K562 (cell line): ENCODE results near the gene CPPED1. TPM values are rescaled to one million over a fixed set of nuclear protein-coding genes. Genes with fewer than 3 reads are reported as not detected.

Source experiments
- ATAC-seq: fragments of 200-7000 bp; cut with Tn5 transposase; 3 replicates; pipeline ENCODE4 v1.9.1; 2020; ENCODE audit warnings: moderate library complexity
- BruUV-seq: library from RNA; stranded (reverse); fragments of 400-500 nt; replicated peaks from 2 replicates; lab custom pipeline; 2021; lab: Mats Ljungman, UMichigan
- CTCF ChIA-PET: fragments of 300-600 bp; formaldehyde crosslinking; extraction: SDS; loops from one replicate; lab custom pipeline; 2021; ENCODE audit warnings: low intra/inter-chr PET ratio; lab: Yijun Ruan, JAX
- POLR2A ChIA-PET: fragments of 300-600, 350-650 bp; sonication (Branson Sonifier 250); formaldehyde crosslinking; extraction: SDS; loops from one replicate; lab custom pipeline; 2021; ENCODE audit warnings: antibody characterized with exemption, inconsistent platforms; lab: Yijun Ruan, JAX
- DNase-seq, 4 experiments: peaks; one replicate each; pipeline versions ENCODE4 v3.0.0 to v3.0.0-alpha.2; 2011 to 2018; ENCODE audit warnings: low spot score in 3 of 4, mixed read lengths in 3 of 4; ENCODE audit errors: extremely low read depth in 1 of 4
- FAIRE-seq: peaks from 2 replicates; lab custom pipeline; 2011; peaks lifted over from hg19 to GRCh38; lab: Jason Lieb, UNC
- H2AFZ ChIP-seq: 2 replicates; pipeline ENCODE4 v1.6.0; 2011; ENCODE audit warnings: low read depth, low read length, control low read depth, inconsistent platforms
- H3K27ac ChIP-seq: fragments of 200-600 bp; 3 replicates; pipeline ENCODE4 v1.8.0; 2011; ENCODE audit warnings: low read depth, mild to moderate bottlenecking, control low read depth, inconsistent platforms, low read length, moderate library complexity, mixed read lengths; ENCODE audit errors: extremely low read depth
- H3K27me3 ChIP-seq, 2 experiments: fragments of 300-600 bp in 1 of 2; 2 replicates in 1 of 2; 3 replicates in 1 of 2; pipeline versions ENCODE4 v1.6.0 to v1.8.0; 2011; ENCODE audit warnings: inconsistent platforms in 2 of 2, low read length in 2 of 2, mild to moderate bottlenecking in 1 of 2, mixed read lengths in 1 of 2, moderate library complexity in 1 of 2; ENCODE audit not compliant: control insufficient read depth in 2 of 2, insufficient read depth in 2 of 2
- H3K36me3 ChIP-seq: fragments of 300-600 bp; 3 replicates; pipeline ENCODE4 v1.8.0; 2011; ENCODE audit warnings: mild to moderate bottlenecking, low read length, inconsistent platforms; ENCODE audit not compliant: control insufficient read depth, insufficient read depth
- H3K4me1 ChIP-seq, 2 experiments: fragments of 200-600 bp in 1 of 2; replicated peaks in 1 of 2; 2 replicates in 1 of 2; 3 replicates in 1 of 2; pipeline versions ENCODE4 v1.5.1 to v1.8.0; 2011; ENCODE audit warnings: inconsistent platforms in 2 of 2, low read length in 2 of 2, mild to moderate bottlenecking in 1 of 2, mixed read lengths in 1 of 2, moderate library complexity in 1 of 2; ENCODE audit not compliant: control insufficient read depth in 2 of 2, insufficient read depth in 2 of 2
- H3K4me2 ChIP-seq: 2 replicates; pipeline ENCODE4 v1.6.1; 2011; ENCODE audit warnings: low read length, control low read depth, inconsistent platforms, mixed read lengths; ENCODE audit not compliant: insufficient read depth
- H3K4me3 ChIP-seq: fragments of 200-600 bp; sonication (generic), shearing (Covaris generic); 2 replicates; pipeline ENCODE4 v1.5.1; 2016; ENCODE audit warnings: control low read depth, inconsistent platforms
- H3K79me2 ChIP-seq: fragments of 200-600 bp; 3 replicates; pipeline ENCODE4 v1.8.0; 2011; ENCODE audit warnings: low read length, inconsistent platforms; ENCODE audit not compliant: control insufficient read depth, insufficient read depth
- H3K9ac ChIP-seq, 2 experiments: 2 replicates each; pipeline versions ENCODE4 v1.6.0 to v1.6.1; 2011; ENCODE audit warnings: low read depth in 2 of 2, low read length in 2 of 2, control low read depth in 1 of 2, inconsistent platforms in 1 of 2, mild to moderate bottlenecking in 1 of 2, mixed read lengths in 1 of 2; ENCODE audit not compliant: insufficient read depth in 1 of 2
- H3K9me1 ChIP-seq: one replicate; pipeline ENCODE4 v1.6.0; 2011; ENCODE audit warnings: inconsistent platforms, mild to moderate bottlenecking, low read length, moderate library complexity; ENCODE audit not compliant: control insufficient read depth, insufficient read depth
- H3K9me3 ChIP-seq: replicated peaks from 2 replicates; pipeline ENCODE4 v1.5.1; 2011; ENCODE audit warnings: low read depth, low read length, inconsistent platforms; ENCODE audit not compliant: control insufficient read depth, insufficient read depth
- H4K20me1 ChIP-seq: replicated peaks from 2 replicates; pipeline ENCODE4 v1.6.1; 2011; ENCODE audit warnings: low read length, inconsistent platforms, mixed read lengths; ENCODE audit not compliant: control insufficient read depth, insufficient read depth
- BCLAF1 ChIP-seq, 2 experiments: fragments of 450-650 bp in 1 of 2; IDR thresholded peaks; 2 replicates each; pipeline ENCODE4 v1.6.1; 2011 to 2017; ENCODE audit warnings: low read depth in 2 of 2, antibody characterized with exemption in 1 of 2, borderline replicate concordance in 1 of 2, low read length in 1 of 2, mild to moderate bottlenecking in 1 of 2, mixed read lengths in 1 of 2; ENCODE audit not compliant: control insufficient read depth in 1 of 2
- BDP1 ChIP-seq: IDR thresholded peaks from 3 replicates; pipeline ENCODE4 v1.6.1; 2011; ENCODE audit not compliant: insufficient read length, insufficient read depth
- CLOCK ChIP-seq: fragments of 250-450 bp; sonication (Bioruptor Pico); IDR thresholded peaks from 2 replicates; pipeline ENCODE4 v1.4.0; 2020; ENCODE audit warnings: mild to moderate bottlenecking, moderate library complexity, borderline replicate concordance
- E2F1 ChIP-seq: sonication (generic); formaldehyde crosslinking; IDR thresholded peaks from 2 replicates; pipeline ENCODE4 v1.8.1; 2023; ENCODE audit warnings: mild to moderate bottlenecking, missing genetic modification reagents, moderate library complexity
- IRF2 ChIP-seq: sonication (generic); formaldehyde crosslinking; IDR thresholded peaks from 2 replicates; pipeline ENCODE4 v1.8.1; 2022; ENCODE audit warnings: mild to moderate bottlenecking, missing genetic modification reagents
- NR2F6 ChIP-seq: fragments of 450-650 bp; formaldehyde crosslinking; IDR thresholded peaks from 2 replicates; pipeline ENCODE4 v1.4.0; 2020; ENCODE audit warnings: mild to moderate bottlenecking
- PHF20 ChIP-seq: fragments of 450-650 bp; IDR thresholded peaks from 2 replicates; pipeline ENCODE4 v1.6.1; 2018; ENCODE audit not compliant: partially characterized antibody
- PURB ChIP-seq: sonication (generic); formaldehyde crosslinking; IDR thresholded peaks from 2 replicates; pipeline ENCODE4 v1.9.0; 2021; ENCODE audit warnings: low read depth, mild to moderate bottlenecking, missing genetic modification reagents
- RBM17 ChIP-seq: fragments of 200-400 bp; formaldehyde crosslinking; IDR thresholded peaks from 2 replicates; pipeline ENCODE4 v1.6.1; 2017; ENCODE audit warnings: low read depth, mild to moderate bottlenecking, low read length, borderline replicate concordance
- TGIF2 ChIP-seq: sonication (generic); formaldehyde crosslinking; IDR thresholded peaks from 2 replicates; pipeline ENCODE4 v1.8.1; 2022; ENCODE audit warnings: mild to moderate bottlenecking, missing genetic modification reagents, moderate library complexity
- ZNF518B ChIP-seq: fragments of 250-450 bp; sonication (Bioruptor Pico); IDR thresholded peaks from 2 replicates; pipeline ENCODE4 v1.5.0; 2021; ENCODE audit warnings: mild to moderate bottlenecking, moderate library complexity
- WGBS: fragments of 100-300 bp; shearing (Covaris generic); methylation state at CpG from one replicate; pipeline ENCODE4 v1.1.6; 2016; ENCODE audit warnings: low coverage, mixed read lengths; ENCODE audit not compliant: insufficient coverage; ENCODE audit errors: missing lambda C conversion rate; 5-methylcytosine and 5-hydroxymethylcytosine counted together
- in situ Hi-C: fragments of 300-500 bp; cut with MboI; formaldehyde crosslinking; loops from 4 replicates; pipeline ENCODE4 v1.15.0; 2018; ENCODE audit warnings: inconsistent platforms, mixed read lengths
- intact Hi-C: fragments of 100-400 bp; cut with micrococcal nuclease; formaldehyde crosslinking; loops from 2 replicates; pipeline ENCODE4 v1.14.2; 2022
- polyA plus RNA-seq, 8 experiments: library from polyadenylated mRNA; depleted of rRNA in 4 of 8; stranded (reverse) in 5 of 8; unstranded in 3 of 8; fragments of >200 nt; fragmentation: Nextera tagmentation in 2 of 8; fragmentation: Illumina TruSeq in 1 of 8; extraction: Ambion mirVana in 2 of 8; extraction: Trizol in 1 of 8; gene quantifications; 2 replicates each; pipeline versions ENCODE4 v1.2.1 to v1.2.3, GENCODE V29; 2011 to 2014; ENCODE audit warnings: inconsistent platforms in 1 of 8, missing spikeins in 1 of 8
- total RNA-seq, 7 experiments: library from RNA; depleted of rRNA in 6 of 7; stranded (reverse); fragments of >200 nt in 6 of 7; fragmentation: Illumina TruSeq in 2 of 7; extraction: Trizol in 2 of 7; gene quantifications; 2 replicates each; pipeline versions ENCODE4 v1.2.1 to v1.2.3, GENCODE V29; 2011 to 2021; ENCODE audit warnings: low replicate concordance in 1 of 7

Gene CPPED1
- total and polyA plus RNA-seq, 9 of the 15 experiments (the other 6 are each of a cell fraction or from before 2014, with no cell fraction given) = 7.5 to 25.7 (median 16.9) TPM

- no peak for DNase-seq
- BruUV-seq = no TSS peak
- no peak for ATAC-seq
- H3K9ac ChIP-seq = no peak overlapping the region
- no peaks in the 10 kb centered on the region for H3K9me3 ChIP-seq
- H3K4me3 ChIP-seq = no peak overlapping the region
- intact Hi-C loops = loop anchor here (5.0 kb wide), 1 partner anchor 33 kb away; the partner anchor contains the start of gene CPPED1
- POLR2A ChIA-PET = no interaction called here
- 0 out of 3 replicates have a peak, but pooled peaks cover 4% of the 10 kb centered on the region for H3K79me2 ChIP-seq
- H3K27ac ChIP-seq = no peak overlapping the region
- 90% methylated on average over 7 of the region's 7 CpGs for WGBS
- H3K36me3 ChIP-seq = no peaks in the 10 kb centered on the region; the same call in 2 of the 3 replicates
- no peak overlapping the region for H3K4me2 ChIP-seq
- in situ Hi-C loops = no loop called here
- peaks cover 13 to 30% of the 10 kb centered on the region in 2 experiments; a peak in 4 of 5 replicates for H3K4me1 ChIP-seq
- H2AFZ ChIP-seq = no peak overlapping the region
- FAIRE-seq = no peak
- H3K9me1 ChIP-seq = no peaks in the 10 kb centered on the region
- H4K20me1 ChIP-seq = no peaks in the 10 kb centered on the region
- H3K27me3 ChIP-seq = no peaks in the 10 kb centered on the region
- CTCF ChIA-PET = no interaction called here
- TF ChIP-seq E2F1 (CRISPR knock-in tag) = no peak
- TF ChIP-seq PHF20 = no peak
- TF ChIP-seq IRF2 = no peak
- TF ChIP-seq NR2F6 (CRISPR knock-in tag) = no peak
- no peak for TF ChIP-seq PURB (CRISPR knock-in tag)
- TF ChIP-seq TGIF2 (CRISPR knock-in tag) = no peak
- TF ChIP-seq BCLAF1 (IDR thresholded peaks at IDR 0.05; ENCODE audit: borderline replicate concordance in 1 of 2, control insufficient read depth in 1 of 2, low read depth in 2 of 2, low read length in 1 of 2) = no peak
- TF ChIP-seq RBM17 = no peak
- no peak for TF ChIP-seq BDP1
- TF ChIP-seq CLOCK (CRISPR knock-in tag) = no peak
- TF ChIP-seq ZNF518B (CRISPR knock-in tag) = no peak
Observed at GRCh38 chr16:12769525-12769924, 34.2 kb downstream of the CPPED1 start.
